Measurements from ENCODE around the gene TEX28. TPM values are rescaled to one million over a fixed set of nuclear protein-coding genes. Genes with fewer than 3 reads are reported as not detected.
"Not testable (repeated sequence)": the region's sequence is repeated elsewhere in the genome, so short reads cannot be mapped to it uniquely, and the experiment has no call there.

Gene TEX28
- total RNA-seq, 4 donors from 2014 or later: not detected

DNA sequence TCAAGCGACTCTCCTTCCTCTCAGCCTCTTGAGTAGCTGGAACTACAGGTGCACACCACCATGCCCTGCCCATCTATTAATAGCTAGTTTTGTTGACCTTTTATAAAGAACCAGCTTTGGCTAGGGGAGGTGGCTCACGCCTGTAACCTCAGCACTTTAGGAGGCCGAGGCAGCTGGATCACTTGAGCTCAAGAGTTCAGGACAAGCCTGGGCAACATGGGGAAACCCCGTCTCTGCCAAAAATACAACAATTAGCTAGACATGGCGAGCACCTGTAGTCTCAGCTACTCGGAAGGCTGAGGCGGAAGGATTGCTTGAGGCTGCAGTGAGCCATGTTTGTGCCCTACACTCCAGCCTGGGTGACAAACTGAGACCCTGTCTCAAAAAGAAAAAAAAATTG, 3.4 kb upstream of the TEX28 start:
- intact Hi-C loops (cut with DNase I): no loop called here
- no peaks in the 10 kb centered on the region for H3K27me3 ChIP-seq
- H3K9me3 ChIP-seq: no peaks in the 10 kb centered on the region
- H3K27ac ChIP-seq (replicated peaks in 1 of 4): no peak overlapping the region
- no peak for DNase-seq (ENCODE audit: extremely low spot score)
- TF ChIP-seq POLR2AphosphoS5 (IDR thresholded peaks at IDR 0.05) (no peak), POLR2A (IDR thresholded peaks at IDR 0.05; ENCODE audit: low read depth) (no peak), EP300 (IDR thresholded peaks at IDR 0.05) (no peak)
- TF ChIP-seq, protein P1, sequence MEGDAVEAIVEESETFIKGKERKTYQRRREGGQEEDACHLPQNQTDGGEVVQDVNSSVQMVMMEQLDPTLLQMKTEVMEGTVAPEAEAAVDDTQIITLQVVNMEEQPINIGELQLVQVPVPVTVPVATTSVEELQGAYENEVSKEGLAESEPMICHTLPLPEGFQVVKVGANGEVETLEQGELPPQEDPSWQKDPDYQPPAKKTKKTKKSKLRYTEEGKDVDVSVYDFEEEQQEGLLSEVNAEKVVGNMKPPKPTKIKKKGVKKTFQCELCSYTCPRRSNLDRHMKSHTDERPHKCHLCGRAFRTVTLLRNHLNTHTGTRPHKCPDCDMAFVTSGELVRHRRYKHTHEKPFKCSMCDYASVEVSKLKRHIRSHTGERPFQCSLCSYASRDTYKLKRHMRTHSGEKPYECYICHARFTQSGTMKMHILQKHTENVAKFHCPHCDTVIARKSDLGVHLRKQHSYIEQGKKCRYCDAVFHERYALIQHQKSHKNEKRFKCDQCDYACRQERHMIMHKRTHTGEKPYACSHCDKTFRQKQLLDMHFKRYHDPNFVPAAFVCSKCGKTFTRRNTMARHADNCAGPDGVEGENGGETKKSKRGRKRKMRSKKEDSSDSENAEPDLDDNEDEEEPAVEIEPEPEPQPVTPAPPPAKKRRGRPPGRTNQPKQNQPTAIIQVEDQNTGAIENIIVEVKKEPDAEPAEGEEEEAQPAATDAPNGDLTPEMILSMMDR (IDR thresholded peaks at IDR 0.05): no peak
- 83% methylated on average over 7 of the region's 7 CpGs for WGBS
- no peaks in the 10 kb centered on the region for H3K36me3 ChIP-seq
- H3K4me3 ChIP-seq: no peak overlapping the region
- H3K4me1 ChIP-seq: no peaks in the 10 kb centered on the region

DNA sequence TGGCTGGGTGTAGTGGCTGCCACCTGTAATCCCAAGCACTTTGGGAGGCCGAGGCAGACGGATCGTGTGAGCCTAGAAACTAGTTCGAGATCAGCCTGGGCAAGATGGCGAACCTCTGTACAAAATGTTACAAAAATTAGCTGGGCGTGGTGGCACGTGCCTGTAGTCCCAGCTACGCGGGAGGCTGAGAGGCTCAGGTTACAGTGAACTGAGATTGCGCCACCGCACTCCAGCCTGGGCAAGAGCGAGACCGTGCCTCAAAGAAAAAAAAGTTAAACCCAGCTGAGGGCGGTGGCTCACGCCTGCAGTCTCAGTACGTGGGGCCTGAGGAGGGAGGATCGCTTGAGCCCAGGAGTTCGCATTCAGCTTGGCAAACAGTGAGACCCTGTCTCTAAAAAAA, 1.8 kb upstream of the TEX28 start:
- no peak for TF ChIP-seq POLR2A (IDR thresholded peaks at IDR 0.05; ENCODE audit: low read depth)
- TF ChIP-seq, protein P1 (IDR thresholded peaks at IDR 0.05): no peak
- TF ChIP-seq EP300 (IDR thresholded peaks at IDR 0.05): no peak
- TF ChIP-seq POLR2AphosphoS5 (IDR thresholded peaks at IDR 0.05): no peak
- no peak for DNase-seq (ENCODE audit: extremely low spot score)
- Histone ChIP-seq H3K27me3 (no peaks in the 10 kb centered on the region), H3K9me3 (no peaks in the 10 kb centered on the region), H3K36me3 (no peaks in the 10 kb centered on the region), H3K27ac (replicated peaks in 1 of 4) (no peak overlapping the region), H3K4me1 (no peaks in the 10 kb centered on the region), H3K4me3 (no peak overlapping the region)
- WGBS: 81% methylated on average over 18 of the region's 18 CpGs
- intact Hi-C loops (cut with DNase I): no loop called here

DNA sequence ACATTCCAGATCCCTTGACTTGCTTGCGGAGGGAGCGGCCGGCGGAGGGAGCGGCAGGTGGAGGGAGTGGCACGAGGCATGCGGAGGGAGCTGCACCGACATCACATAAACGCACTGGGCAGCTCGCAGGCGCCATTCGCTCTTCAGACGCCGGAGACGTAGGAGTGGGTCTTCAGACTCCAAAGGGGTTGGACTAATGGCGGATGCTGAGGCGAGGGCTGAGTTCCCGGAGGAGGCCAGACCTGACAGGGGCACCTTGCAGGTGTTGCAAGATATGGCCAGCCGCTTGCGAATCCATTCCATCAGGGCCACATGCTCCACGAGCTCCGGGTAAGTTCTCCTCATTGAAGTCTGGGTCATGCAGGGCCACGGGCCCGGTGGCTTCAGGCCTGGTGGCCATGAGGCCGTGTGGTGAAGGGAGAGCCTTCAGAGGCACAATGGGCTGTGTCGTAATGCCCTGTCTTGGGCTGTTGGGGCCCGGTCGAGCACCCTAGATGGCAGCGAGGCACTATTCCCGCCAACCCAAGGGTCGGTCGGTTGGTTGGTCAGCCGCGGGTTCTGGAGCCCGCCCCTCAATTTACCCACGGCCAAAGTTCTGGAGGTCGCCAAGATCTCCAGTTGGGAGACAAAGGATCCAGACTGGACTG, 863 bp upstream of the TEX28 start, which contains the start of gene TKTL1:
TKTL1 (plus strand) TSS at position 132 of the 647 bp plus-strand sequence; CDS start at position 197, 65 bp downstream.
- WGBS: 92% methylated on average over 36 of the region's 37 CpGs
- no peaks in the 10 kb centered on the region for H3K9me3 ChIP-seq
- no peak within 1 kb of the TSS for H3K27ac ChIP-seq (replicated peaks in 1 of 4)
- H3K4me3 ChIP-seq: no peak within 1 kb of the TSS
- H3K36me3 ChIP-seq: no peaks in the 10 kb centered on the region
- DNase-seq (ENCODE audit: extremely low spot score): no peak
- TF ChIP-seq, protein P1 (IDR thresholded peaks at IDR 0.05): no peak
- TF ChIP-seq EP300 (IDR thresholded peaks at IDR 0.05) (no peak), POLR2A (IDR thresholded peaks at IDR 0.05; ENCODE audit: low read depth) (no peak), POLR2AphosphoS5 (IDR thresholded peaks at IDR 0.05) (no peak)
- no peaks in the 10 kb centered on the region for H3K4me1 ChIP-seq
- intact Hi-C loops (cut with DNase I): no loop called here
- H3K27me3 ChIP-seq: no peaks in the 10 kb centered on the region

DNA sequence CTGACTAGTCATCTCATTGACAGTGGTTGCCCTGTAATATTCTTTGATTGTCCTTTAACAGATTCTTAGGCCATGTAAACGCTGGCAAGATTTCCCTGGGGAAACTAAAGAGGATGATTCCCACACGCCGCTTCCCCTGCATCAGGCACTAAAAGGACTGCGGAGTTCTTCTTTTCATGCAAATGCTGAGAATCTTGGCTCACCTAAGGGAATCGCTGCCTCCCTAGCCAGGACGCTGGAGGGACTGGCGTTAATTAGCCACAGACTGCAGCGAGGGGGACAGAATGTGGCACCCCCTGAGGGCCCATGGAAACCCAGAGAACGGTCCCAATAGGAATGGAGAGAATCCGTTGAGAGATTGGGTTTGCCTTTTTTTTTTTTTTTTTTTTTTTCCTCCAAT, 8.5 kb downstream of the TEX28 start:
- H3K27me3 ChIP-seq; intact Hi-C loops (cut with DNase I); H3K36me3 ChIP-seq; H3K9me3 ChIP-seq; DNase-seq (ENCODE audit: extremely low spot score); H3K4me1 ChIP-seq; H3K27ac ChIP-seq (replicated peaks in 1 of 4); H3K4me3 ChIP-seq: not testable (repeated sequence)
- no CpG with 5 or more reads among the region's 10 CpGs for WGBS

DNA sequence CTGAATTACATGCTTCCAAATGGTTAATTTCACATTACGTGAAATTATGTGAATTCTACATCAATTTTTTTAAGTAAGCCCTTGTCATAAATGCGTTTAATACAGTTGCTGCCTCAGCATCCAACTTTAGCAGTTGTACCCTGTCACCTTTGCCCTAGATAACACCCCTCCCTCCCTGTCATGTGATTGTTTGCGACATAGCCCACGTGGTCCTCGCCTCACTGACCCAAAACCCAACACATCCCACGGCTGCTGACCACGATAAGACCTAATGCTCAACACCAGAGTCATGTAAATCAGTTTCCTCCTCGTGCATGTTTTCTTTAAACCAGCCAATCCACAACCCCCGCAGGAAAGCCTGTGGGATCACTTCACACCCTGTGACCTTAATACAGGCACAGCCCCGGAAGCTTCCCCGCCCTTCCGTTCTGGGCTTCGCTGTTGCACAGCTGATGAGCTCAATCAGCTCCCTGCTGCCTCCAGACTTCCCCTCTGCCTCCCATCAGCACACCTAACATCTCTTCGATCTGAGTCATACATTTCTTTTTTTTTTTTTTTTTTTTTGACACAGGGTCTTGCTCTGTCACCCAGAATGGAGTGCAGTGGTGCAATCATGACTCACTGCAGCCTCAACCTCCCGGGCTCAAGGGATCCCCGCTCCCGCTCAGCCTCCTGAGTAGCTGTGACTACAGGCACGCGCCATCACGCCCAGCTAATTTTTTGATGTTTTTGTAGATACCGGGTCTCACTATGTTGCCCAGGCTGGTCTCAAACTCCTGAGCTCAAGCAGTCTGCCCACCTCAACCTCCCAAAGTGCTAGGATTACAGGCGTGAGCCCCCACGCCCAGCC, 10.2 kb downstream of the TEX28 start:
- H3K4me1 ChIP-seq; H3K4me3 ChIP-seq; H3K36me3 ChIP-seq; H3K27ac ChIP-seq (replicated peaks in 1 of 4); intact Hi-C loops (cut with DNase I); H3K9me3 ChIP-seq; DNase-seq (ENCODE audit: extremely low spot score); H3K27me3 ChIP-seq: not testable (repeated sequence)
- WGBS: no CpG with 5 or more reads among the region's 23 CpGs

DNA sequence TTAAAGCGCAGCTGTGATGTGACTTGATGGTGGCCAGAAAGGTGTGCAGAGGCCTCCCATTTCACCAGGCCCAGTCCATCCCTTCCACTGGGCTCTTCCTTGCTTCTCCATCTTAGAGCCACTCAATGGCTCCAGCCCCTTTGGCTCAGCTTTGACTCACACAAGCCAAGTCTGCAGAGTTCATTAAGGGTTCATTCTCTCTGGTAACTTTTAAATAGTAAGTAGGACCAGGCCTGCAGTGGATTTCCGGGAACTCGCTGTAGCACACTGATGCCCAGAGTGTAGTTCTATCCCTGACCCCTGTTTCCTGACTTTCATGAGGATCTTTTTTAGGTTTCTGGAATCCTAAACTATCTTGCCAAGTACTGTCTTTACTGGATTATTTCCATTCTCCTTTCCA, 25.7 kb downstream of the TEX28 start:
- intact Hi-C loops (cut with DNase I); H3K27ac ChIP-seq (replicated peaks in 1 of 4); H3K4me3 ChIP-seq; DNase-seq (ENCODE audit: extremely low spot score); H3K36me3 ChIP-seq; H3K4me1 ChIP-seq; H3K27me3 ChIP-seq; H3K9me3 ChIP-seq: not testable (repeated sequence)
- WGBS: no CpG with 5 or more reads among the region's 3 CpGs

GRCh38 chrX:154263072-154263471, 31.9 kb downstream of the TEX28 start:
- no CpG with 5 or more reads among the region's 6 CpGs for WGBS
- H3K4me1 ChIP-seq; H3K27me3 ChIP-seq; H3K4me3 ChIP-seq; DNase-seq (ENCODE audit: extremely low spot score); H3K9me3 ChIP-seq; intact Hi-C loops (cut with DNase I); H3K36me3 ChIP-seq; H3K27ac ChIP-seq (replicated peaks in 1 of 4): not testable (repeated sequence)

DNA sequence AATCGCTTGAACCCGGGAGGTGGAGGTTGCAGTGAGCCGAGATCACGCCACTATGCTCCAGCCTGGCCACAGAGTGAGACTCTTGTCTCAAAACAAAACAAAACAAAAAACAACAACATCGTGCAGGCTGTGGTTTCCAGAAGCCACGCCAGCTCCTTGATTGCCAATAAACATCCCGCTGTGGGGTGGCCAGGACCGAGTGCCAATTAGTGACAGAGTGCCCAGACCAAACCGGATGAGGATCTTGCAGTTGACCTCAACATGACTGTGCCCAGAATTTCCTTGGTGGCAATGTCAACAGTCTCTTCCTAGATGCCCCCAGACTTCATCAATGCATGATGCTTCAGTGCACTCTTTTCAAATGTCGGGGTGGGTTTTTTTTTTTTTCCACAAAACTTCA, 36.2 kb downstream of the TEX28 start:
- H3K9me3 ChIP-seq; H3K36me3 ChIP-seq; intact Hi-C loops (cut with DNase I); H3K27me3 ChIP-seq; DNase-seq (ENCODE audit: extremely low spot score); H3K27ac ChIP-seq (replicated peaks in 1 of 4); H3K4me1 ChIP-seq; H3K4me3 ChIP-seq: not testable (repeated sequence)
- no CpG with 5 or more reads among the region's 10 CpGs for WGBS

DNA sequence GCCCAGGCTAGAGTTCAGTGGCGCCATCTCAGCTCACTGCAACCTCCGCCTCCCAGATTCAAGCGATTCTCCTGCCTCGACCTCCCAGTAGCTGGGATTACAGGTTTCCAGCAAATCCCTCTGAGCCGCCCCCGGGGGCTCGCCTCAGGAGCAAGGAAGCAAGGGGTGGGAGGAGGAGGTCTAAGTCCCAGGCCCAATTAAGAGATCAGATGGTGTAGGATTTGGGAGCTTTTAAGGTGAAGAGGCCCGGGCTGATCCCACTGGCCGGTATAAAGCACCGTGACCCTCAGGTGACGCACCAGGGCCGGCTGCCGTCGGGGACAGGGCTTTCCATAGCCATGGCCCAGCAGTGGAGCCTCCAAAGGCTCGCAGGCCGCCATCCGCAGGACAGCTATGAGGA, 37.6 kb downstream of the TEX28 start, which contains the start of gene OPN1MW3:
OPN1MW3 (plus strand) TSS at position 301 of the 400 bp plus-strand sequence; CDS start at position 339, 38 bp downstream.
- H3K27me3 ChIP-seq; intact Hi-C loops (cut with DNase I); H3K36me3 ChIP-seq; H3K27ac ChIP-seq (replicated peaks in 1 of 4); H3K4me1 ChIP-seq; H3K9me3 ChIP-seq; H3K4me3 ChIP-seq; DNase-seq (ENCODE audit: extremely low spot score): not testable (repeated sequence)
- WGBS: no CpG with 5 or more reads among the region's 17 CpGs

All from esophagus muscularis mucosa (tissue), 4 donors.